HEK293 (cell line): ENCODE measurements around the gene ACAP2.

ENCODE experiments used
- CTCF ChIA-PET: fragments of 350-600 bp; formaldehyde crosslinking; extraction: SDS; loops from one replicate; lab custom pipeline; 2021; ENCODE audit warnings: antibody characterized with exemption; lab: Yijun Ruan, JAX
- POLR2A ChIA-PET: fragments of 300-600 bp; formaldehyde crosslinking; extraction: SDS; loops from one replicate; lab custom pipeline; 2020; ENCODE audit warnings: antibody characterized with exemption, inconsistent platforms; lab: Yijun Ruan, JAX
- H3K27ac ChIP-seq: fragments of 200-500 bp; sonication (Bioruptor generic); 2 replicates; pipeline ENCODE4 v1.5.1; 2014; ENCODE audit warnings: low read depth, low read length, control low read depth, inconsistent platforms; ENCODE audit errors: extremely low read depth
- H3K36me3 ChIP-seq, 2 experiments: fragments of 200-500 bp in 1 of 2; sonication (Bioruptor generic) in 1 of 2; 1 replicate in 1 of 2; 2 replicates in 1 of 2; pipeline ENCODE4 v1.5.1; 2014 to 2017; ENCODE audit warnings: inconsistent platforms in 2 of 2, low read length in 2 of 2; ENCODE audit not compliant: control insufficient read depth in 2 of 2, insufficient read depth in 1 of 2
- H3K4me1 ChIP-seq: fragments of 200-500 bp; sonication (Bioruptor generic); 2 replicates; pipeline ENCODE4 v1.5.1; 2014; ENCODE audit warnings: mild to moderate bottlenecking, low read length, inconsistent platforms; ENCODE audit not compliant: control insufficient read depth, insufficient read depth
- H3K4me3 ChIP-seq: 2 replicates; pipeline ENCODE4 v1.5.1; 2011; ENCODE audit warnings: low read depth, mild to moderate bottlenecking, control low read depth, low read length, moderate library complexity
- H3K9me3 ChIP-seq: fragments of 200-500 bp; sonication (Bioruptor generic); 2 replicates; pipeline ENCODE4 v1.5.1; 2014; ENCODE audit warnings: low read depth, low read length, inconsistent platforms; ENCODE audit not compliant: control insufficient read depth, insufficient read depth
- BCL11A ChIP-seq: fragments of 450-650 bp; formaldehyde crosslinking; IDR thresholded peaks from 2 replicates; pipeline ENCODE4 v1.5.1; 2016; ENCODE audit warnings: low read depth, missing biosample characterization, missing genetic modification characterization
- GFI1B ChIP-seq: fragments of 450-650 bp; formaldehyde crosslinking; IDR thresholded peaks from 2 replicates; pipeline ENCODE4 v1.5.1; 2016; ENCODE audit warnings: missing biosample characterization, missing genetic modification characterization
- HIC1 ChIP-seq: fragments of 450-650 bp; formaldehyde crosslinking; IDR thresholded peaks from 2 replicates; pipeline ENCODE4 v1.5.1; 2016; ENCODE audit warnings: missing biosample characterization, missing genetic modification characterization
- KLF8 ChIP-seq: fragments of 450-650 bp; formaldehyde crosslinking; IDR thresholded peaks from 2 replicates; pipeline ENCODE4 v1.5.1; 2016; ENCODE audit warnings: missing biosample characterization, missing genetic modification characterization
- MEIS1 ChIP-seq: sonication (generic); formaldehyde crosslinking; IDR thresholded peaks from 2 replicates; pipeline ENCODE4 v1.8.1; 2022; ENCODE audit warnings: missing genetic modification reagents, mild to moderate bottlenecking, borderline replicate concordance
- PATZ1 ChIP-seq: fragments of 450-650 bp; formaldehyde crosslinking; IDR thresholded peaks from 2 replicates; pipeline ENCODE4 v1.5.1; 2016; ENCODE audit warnings: missing biosample characterization, missing genetic modification characterization
- PRDM1 ChIP-seq: fragments of 450-650 bp; formaldehyde crosslinking; IDR thresholded peaks from 2 replicates; pipeline ENCODE4; 2016; ENCODE audit warnings: missing biosample characterization, missing genetic modification characterization
- REST ChIP-seq: fragments of 450-650 bp; formaldehyde crosslinking; IDR thresholded peaks from 2 replicates; pipeline ENCODE4 v1.5.1; 2016; ENCODE audit warnings: missing biosample characterization, missing genetic modification characterization
- SALL2 ChIP-seq: fragments of 450-650 bp; formaldehyde crosslinking; IDR thresholded peaks from 2 replicates; pipeline ENCODE4 v1.5.0; 2017; ENCODE audit warnings: missing biosample characterization, mild to moderate bottlenecking, missing genetic modification characterization, borderline replicate concordance
- SP2 ChIP-seq: fragments of 450-650 bp; formaldehyde crosslinking; IDR thresholded peaks from 2 replicates; pipeline ENCODE4 v1.5.1; 2016; ENCODE audit warnings: missing biosample characterization, missing genetic modification characterization
- SP7 ChIP-seq: fragments of 450-650 bp; formaldehyde crosslinking; IDR thresholded peaks from 2 replicates; pipeline ENCODE4 v1.5.1; 2016; ENCODE audit warnings: missing biosample characterization, missing genetic modification characterization
- ZBTB1 ChIP-seq: fragments of 450-650 bp; formaldehyde crosslinking; IDR thresholded peaks from 2 replicates; pipeline ENCODE4 v1.5.1; 2016; ENCODE audit warnings: missing biosample characterization, missing genetic modification characterization
- ZBTB17 ChIP-seq: fragments of 450-650 bp; formaldehyde crosslinking; IDR thresholded peaks from 2 replicates; pipeline ENCODE4 v1.5.1; 2016; ENCODE audit warnings: missing biosample characterization, missing genetic modification characterization
- ZFHX2 ChIP-seq: fragments of 450-650 bp; formaldehyde crosslinking; conservative IDR thresholded peaks from 2 replicates; pipeline ENCODE4 v1.5.1; 2016; ENCODE audit warnings: missing biosample characterization, missing genetic modification characterization
- ZFP37 ChIP-seq: fragments of 450-650 bp; formaldehyde crosslinking; IDR thresholded peaks from 2 replicates; pipeline ENCODE4 v1.5.1; 2016; ENCODE audit warnings: missing biosample characterization, missing genetic modification characterization
- ZNF223 ChIP-seq: fragments of 450-650 bp; formaldehyde crosslinking; IDR thresholded peaks from 2 replicates; pipeline ENCODE4 v1.5.1; 2016; ENCODE audit warnings: missing biosample characterization, missing genetic modification characterization
- ZNF292 ChIP-seq: fragments of 450-650 bp; formaldehyde crosslinking; IDR thresholded peaks from 2 replicates; pipeline ENCODE4 v1.5.1; 2016; ENCODE audit warnings: low read depth, missing biosample characterization, missing genetic modification characterization, borderline replicate concordance
- ZNF302 ChIP-seq: fragments of 450-650 bp; formaldehyde crosslinking; IDR thresholded peaks from 2 replicates; pipeline ENCODE4 v1.5.1; 2016; ENCODE audit warnings: missing biosample characterization, missing genetic modification characterization, low read depth
- ZNF324 ChIP-seq: fragments of 450-650 bp; formaldehyde crosslinking; IDR thresholded peaks from 2 replicates; pipeline ENCODE4 v1.5.1; 2016; ENCODE audit warnings: missing biosample characterization, missing genetic modification characterization
- ZNF350 ChIP-seq: fragments of 450-650 bp; formaldehyde crosslinking; IDR thresholded peaks from 2 replicates; pipeline ENCODE4 v1.5.0; 2017; ENCODE audit warnings: missing biosample characterization, mild to moderate bottlenecking, missing genetic modification characterization
- ZNF510 ChIP-seq: fragments of 450-650 bp; formaldehyde crosslinking; IDR thresholded peaks from 2 replicates; pipeline ENCODE4 v1.5.1; 2018; ENCODE audit warnings: mild to moderate bottlenecking, missing genetic modification characterization, missing biosample characterization; ENCODE audit not compliant: insufficient replicate concordance
- ZNF558 ChIP-seq: fragments of 450-650 bp; formaldehyde crosslinking; IDR thresholded peaks from 2 replicates; pipeline ENCODE4 v1.5.1; 2016; ENCODE audit warnings: missing biosample characterization, missing genetic modification characterization
- ZNF629 ChIP-seq: fragments of 450-650 bp; formaldehyde crosslinking; IDR thresholded peaks from 2 replicates; pipeline ENCODE4 v1.5.1; 2017; ENCODE audit warnings: missing biosample characterization, missing genetic modification characterization
- TF ChIP-seq, protein P1 (sequence below): fragments of 450-650 bp; IDR thresholded peaks from 2 replicates; pipeline ENCODE4 v1.5.1; 2018; ENCODE audit warnings: missing biosample characterization, missing genetic modification characterization
- TF ChIP-seq, protein P2 (sequence below): fragments of 450-650 bp; formaldehyde crosslinking; IDR thresholded peaks from 2 replicates; pipeline ENCODE4 v1.5.1; 2017; ENCODE audit warnings: missing biosample characterization, missing genetic modification characterization
- TF ChIP-seq, protein P3 (sequence below): fragments of 450-650 bp; formaldehyde crosslinking; IDR thresholded peaks from 2 replicates; pipeline ENCODE4; 2016; ENCODE audit warnings: missing biosample characterization, missing genetic modification characterization

The ACAP2 gene

DNA sequence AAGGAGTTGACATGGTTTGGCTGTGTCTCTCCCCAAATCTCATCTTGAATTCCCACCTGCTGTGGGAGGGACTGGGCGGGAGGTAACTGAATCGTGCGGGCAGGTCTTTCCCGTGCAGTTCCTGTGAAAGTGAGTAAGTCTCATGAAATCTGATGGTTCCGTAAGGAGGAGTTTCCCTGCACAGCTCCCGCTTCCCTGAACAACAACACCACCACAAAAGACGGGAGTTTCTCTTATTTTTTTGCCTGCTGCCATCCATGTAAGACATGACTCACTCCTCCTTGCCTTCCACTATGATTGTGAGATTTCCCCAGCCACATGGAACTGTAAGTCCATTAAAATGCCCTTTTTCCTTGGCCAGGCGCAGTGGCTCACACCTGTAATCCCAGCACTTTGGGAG, 194.5 kb downstream of the ACAP2 start:
- Histone ChIP-seq H3K36me3 (peaks cover 0 to 3% of the 10 kb centered on the region in 2 experiments; a peak in 1 of 3 replicates), H3K4me3 (no peak overlapping the region)
- TF ChIP-seq SP2 (tag by site-specific recombination): no peak
- TF ChIP-seq KLF8 (tag by site-specific recombination): no peak
- no peak for TF ChIP-seq PATZ1 (tag by site-specific recombination)
- TF ChIP-seq ZNF292: no peak
- no peak for TF ChIP-seq SP7
- no peak for TF ChIP-seq ZNF324 (tag by site-specific recombination)
- TF ChIP-seq ZFP37 (tag by site-specific recombination): no peak
- no peak for TF ChIP-seq ZNF629 (tag by site-specific recombination)
- no peak for TF ChIP-seq ZNF558
- TF ChIP-seq, protein P1, sequence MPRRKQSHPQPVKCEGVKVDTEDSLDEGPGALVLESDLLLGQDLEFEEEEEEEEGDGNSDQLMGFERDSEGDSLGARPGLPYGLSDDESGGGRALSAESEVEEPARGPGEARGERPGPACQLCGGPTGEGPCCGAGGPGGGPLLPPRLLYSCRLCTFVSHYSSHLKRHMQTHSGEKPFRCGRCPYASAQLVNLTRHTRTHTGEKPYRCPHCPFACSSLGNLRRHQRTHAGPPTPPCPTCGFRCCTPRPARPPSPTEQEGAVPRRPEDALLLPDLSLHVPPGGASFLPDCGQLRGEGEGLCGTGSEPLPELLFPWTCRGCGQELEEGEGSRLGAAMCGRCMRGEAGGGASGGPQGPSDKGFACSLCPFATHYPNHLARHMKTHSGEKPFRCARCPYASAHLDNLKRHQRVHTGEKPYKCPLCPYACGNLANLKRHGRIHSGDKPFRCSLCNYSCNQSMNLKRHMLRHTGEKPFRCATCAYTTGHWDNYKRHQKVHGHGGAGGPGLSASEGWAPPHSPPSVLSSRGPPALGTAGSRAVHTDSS (tag by site-specific recombination): no peak
- TF ChIP-seq, protein P2, sequence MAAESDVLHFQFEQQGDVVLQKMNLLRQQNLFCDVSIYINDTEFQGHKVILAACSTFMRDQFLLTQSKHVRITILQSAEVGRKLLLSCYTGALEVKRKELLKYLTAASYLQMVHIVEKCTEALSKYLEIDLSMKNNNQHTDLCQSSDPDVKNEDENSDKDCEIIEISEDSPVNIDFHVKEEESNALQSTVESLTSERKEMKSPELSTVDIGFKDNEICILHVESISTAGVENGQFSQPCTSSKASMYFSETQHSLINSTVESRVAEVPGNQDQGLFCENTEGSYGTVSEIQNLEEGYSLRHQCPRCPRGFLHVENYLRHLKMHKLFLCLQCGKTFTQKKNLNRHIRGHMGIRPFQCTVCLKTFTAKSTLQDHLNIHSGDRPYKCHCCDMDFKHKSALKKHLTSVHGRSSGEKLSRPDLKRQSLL (tag by site-specific recombination): no peak
- TF ChIP-seq ZNF510: no peak
- no peak for TF ChIP-seq HIC1 (tag by site-specific recombination)
- no peak for TF ChIP-seq ZNF223 (tag by site-specific recombination)
- no peak for TF ChIP-seq PRDM1
- TF ChIP-seq, all 188 proteins: peak for 0
- H3K27ac ChIP-seq: no peak overlapping the region
- 0 out of 2 replicates have a peak, but pooled peaks cover 2% of the 10 kb centered on the region for H3K4me1 ChIP-seq
- ChIA-PET CTCF (no interaction called here), POLR2A (no interaction called here)
- H3K9me3 ChIP-seq: no peaks in the 10 kb centered on the region

- ChIA-PET CTCF (no interaction called here), POLR2A (no interaction called here)
- Histone ChIP-seq H3K4me3 (no peak overlapping the region), H3K36me3 (peaks cover 0 to 3% of the 10 kb centered on the region in 2 experiments; a peak in 1 of 3 replicates), H3K4me1 (0 out of 2 replicates have a peak, but pooled peaks cover 2% of the 10 kb centered on the region), H3K27ac (no peak overlapping the region), H3K9me3 (no peaks in the 10 kb centered on the region)
- TF ChIP-seq ZBTB17 (tag by site-specific recombination) (no peak), MEIS1 (CRISPR knock-in tag) (no peak), REST (no peak), GFI1B (tag by site-specific recombination) (no peak), ZNF350 (tag by site-specific recombination) (no peak), ZNF302 (tag by site-specific recombination) (no peak), ZFHX2 (tag by site-specific recombination) (no peak), SP2 (tag by site-specific recombination) (no peak), ZNF558 (no peak), BCL11A (tag by site-specific recombination) (no peak), SALL2 (tag by site-specific recombination) (no peak), ZBTB1 (tag by site-specific recombination) (no peak), ZNF223 (tag by site-specific recombination) (no peak)
- TF ChIP-seq, protein P3, sequence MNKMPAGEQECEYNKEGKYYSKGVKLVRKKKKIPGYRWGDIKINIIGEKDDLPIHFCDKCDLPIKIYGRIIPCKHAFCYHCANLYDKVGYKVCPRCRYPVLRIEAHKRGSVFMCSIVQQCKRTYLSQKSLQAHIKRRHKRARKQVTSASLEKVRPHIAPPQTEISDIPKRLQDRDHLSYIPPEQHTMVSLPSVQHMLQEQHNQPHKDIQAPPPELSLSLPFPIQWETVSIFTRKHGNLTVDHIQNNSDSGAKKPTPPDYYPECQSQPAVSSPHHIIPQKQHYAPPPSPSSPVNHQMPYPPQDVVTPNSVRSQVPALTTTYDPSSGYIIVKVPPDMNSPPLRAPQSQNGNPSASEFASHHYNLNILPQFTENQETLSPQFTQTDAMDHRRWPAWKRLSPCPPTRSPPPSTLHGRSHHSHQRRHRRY (tag by site-specific recombination): no peak
Measured at GRCh38 chr3:195247863-195248189, 195.0 kb downstream of the ACAP2 start.
